Measurements from ENCODE around the gene NOS3.

Gene NOS3

DNA sequence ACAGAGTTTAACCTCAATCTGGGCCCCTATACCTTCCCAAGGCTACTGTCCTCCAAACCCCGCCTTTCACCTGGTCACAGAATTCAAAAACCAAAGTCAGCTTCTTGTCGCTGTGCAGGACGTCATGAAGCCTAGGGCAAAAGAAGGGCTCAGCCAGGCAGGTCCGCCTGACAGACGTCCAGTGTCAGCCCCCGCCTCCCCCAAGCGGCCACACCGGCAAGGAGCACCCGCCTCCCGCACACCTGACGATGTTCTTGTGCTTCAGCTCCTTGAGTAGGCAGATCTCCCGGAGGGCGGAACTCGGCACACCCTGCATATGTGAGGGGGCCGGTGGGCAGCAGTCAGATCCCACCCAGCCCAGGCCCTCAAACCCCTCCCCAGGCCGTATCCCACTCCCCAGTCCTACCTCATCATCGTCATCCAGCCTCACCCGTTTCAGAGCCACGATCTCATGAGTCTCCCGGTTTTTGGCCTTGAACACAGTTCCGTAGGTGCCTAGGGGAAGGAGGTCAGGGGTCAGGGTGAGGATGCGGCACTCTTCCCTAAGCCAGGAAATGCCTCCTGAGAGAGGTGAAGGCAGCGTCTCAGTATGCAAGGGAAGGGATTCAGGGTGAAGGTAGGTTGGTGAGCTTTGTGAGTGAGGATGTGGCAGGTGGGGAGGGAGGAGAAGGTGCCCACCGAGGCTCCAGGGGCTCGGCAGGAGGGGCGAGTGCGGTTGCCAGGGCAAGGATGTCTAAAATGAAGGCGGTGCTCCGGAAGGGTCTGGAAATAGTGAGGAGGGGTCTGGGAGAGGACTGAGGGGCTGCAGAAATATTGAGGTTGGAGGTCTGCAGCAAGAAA, 66.1 kb downstream of the NOS3 start:
- DNase-seq (ENCODE audit: low spot score), result no peak
- TF ChIP-seq, protein P1, sequence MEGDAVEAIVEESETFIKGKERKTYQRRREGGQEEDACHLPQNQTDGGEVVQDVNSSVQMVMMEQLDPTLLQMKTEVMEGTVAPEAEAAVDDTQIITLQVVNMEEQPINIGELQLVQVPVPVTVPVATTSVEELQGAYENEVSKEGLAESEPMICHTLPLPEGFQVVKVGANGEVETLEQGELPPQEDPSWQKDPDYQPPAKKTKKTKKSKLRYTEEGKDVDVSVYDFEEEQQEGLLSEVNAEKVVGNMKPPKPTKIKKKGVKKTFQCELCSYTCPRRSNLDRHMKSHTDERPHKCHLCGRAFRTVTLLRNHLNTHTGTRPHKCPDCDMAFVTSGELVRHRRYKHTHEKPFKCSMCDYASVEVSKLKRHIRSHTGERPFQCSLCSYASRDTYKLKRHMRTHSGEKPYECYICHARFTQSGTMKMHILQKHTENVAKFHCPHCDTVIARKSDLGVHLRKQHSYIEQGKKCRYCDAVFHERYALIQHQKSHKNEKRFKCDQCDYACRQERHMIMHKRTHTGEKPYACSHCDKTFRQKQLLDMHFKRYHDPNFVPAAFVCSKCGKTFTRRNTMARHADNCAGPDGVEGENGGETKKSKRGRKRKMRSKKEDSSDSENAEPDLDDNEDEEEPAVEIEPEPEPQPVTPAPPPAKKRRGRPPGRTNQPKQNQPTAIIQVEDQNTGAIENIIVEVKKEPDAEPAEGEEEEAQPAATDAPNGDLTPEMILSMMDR (IDR thresholded peaks at IDR 0.05; ENCODE audit: extremely low read depth, missing control alignments), result no peak

DNA sequence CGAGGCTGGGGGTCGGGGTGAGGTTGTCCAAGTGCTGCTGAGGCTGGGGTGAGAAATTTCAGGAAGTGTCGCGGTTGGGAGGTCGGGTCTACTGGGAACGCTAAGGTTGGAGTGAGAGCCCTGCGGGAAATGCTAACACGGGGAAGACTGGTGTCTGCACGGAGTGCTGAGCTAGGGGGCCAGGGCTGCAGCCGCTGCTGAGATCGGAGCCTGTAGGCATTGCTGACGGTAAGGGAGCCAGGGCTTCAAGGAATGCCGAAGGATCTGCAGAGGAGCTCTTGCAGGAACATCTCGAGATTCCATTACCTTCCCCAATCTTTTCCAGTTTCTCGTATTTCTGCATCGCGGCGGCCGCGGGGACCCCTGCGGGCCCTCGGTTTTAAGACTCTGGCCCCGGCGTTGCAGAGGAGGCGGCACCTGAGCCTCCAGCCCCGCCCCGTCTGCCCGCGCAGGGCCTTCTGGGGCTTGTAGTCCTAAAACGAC, 66.7 kb downstream of the NOS3 start, which contains the start of gene CDK5:
CDK5 (minus strand) TSS at position 392 of the 483 bp plus-strand sequence; CDS start at position 343, 49 bp downstream.
- TF ChIP-seq, protein P1 (IDR thresholded peaks at IDR 0.05; ENCODE audit: extremely low read depth, missing control alignments), result no peak
- no peak for DNase-seq (ENCODE audit: low spot score)

DNA sequence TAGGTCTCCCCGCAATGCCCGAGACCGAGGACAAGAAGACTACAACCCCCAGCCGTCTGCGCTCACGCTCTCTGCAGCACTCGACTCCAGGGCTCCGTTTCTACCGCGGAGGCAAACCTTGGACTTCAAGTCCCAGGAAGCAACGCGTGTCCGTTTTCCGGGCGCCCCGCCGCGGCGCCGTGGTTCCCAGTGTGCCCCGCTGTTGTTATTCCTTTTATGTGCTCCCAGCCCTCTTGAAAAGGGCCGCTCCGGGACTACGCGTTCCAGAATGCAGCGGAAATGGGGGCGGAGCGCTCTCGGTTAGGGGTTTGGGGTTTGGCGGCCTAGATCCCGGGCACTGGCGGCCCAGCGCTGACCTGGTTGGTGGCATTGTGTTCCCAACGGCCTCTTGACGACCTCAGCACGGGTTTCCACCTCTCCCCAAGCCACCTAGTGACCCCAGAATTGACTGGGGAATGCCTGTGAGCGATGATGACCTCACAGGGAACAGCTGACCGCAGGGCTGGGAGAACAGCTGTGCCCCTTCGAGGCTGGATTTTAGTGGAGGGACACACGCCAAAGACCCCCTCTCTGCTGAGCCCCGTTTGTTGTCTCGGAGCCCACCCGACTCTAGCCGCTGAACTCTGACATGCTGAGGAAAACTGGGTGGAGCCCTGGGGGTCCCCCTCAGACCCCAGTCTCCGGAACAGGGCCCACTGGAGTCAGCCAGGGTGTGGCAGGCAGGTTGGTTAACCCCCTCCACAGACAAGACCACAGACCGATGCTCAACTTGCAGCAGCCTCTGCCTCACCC, 67.4 kb downstream of the NOS3 start:
- peak; percentile 99 for DNase-seq (ENCODE audit: low spot score)
- TF ChIP-seq, protein P1 (IDR thresholded peaks at IDR 0.05; ENCODE audit: extremely low read depth, missing control alignments), result no peak

DNA sequence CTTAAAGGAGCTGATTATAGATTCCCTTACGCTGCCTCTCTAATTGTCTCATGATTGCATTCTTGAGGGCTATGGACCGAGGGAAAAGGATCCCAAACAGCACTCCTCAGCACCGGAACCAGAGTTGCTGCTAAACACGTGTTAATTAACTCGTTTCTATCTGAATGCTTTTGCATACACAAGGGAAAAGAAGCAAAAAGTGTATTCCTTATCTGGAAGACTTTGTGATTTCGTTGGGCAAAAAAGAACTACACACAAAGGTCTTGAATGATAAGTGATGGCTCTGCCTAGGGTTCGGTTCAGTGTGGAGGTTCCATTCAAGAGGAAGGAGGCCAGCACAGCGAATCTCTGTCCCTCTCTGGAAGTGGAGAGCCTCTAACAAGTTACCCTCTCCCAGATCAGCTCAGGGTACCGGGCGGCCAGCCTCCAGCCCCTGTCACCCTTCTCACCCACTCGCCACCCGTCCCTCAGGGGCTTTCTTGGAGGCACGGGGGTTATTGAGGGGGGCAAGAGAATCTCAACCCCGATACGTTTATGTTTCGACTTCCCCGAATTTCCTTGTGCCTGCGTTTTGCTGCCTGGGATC, 68.1 kb downstream of the NOS3 start:
- DNase-seq (ENCODE audit: low spot score), result peak; percentile 60
- TF ChIP-seq, protein P1 (IDR thresholded peaks at IDR 0.05; ENCODE audit: extremely low read depth, missing control alignments), result no peak

DNA sequence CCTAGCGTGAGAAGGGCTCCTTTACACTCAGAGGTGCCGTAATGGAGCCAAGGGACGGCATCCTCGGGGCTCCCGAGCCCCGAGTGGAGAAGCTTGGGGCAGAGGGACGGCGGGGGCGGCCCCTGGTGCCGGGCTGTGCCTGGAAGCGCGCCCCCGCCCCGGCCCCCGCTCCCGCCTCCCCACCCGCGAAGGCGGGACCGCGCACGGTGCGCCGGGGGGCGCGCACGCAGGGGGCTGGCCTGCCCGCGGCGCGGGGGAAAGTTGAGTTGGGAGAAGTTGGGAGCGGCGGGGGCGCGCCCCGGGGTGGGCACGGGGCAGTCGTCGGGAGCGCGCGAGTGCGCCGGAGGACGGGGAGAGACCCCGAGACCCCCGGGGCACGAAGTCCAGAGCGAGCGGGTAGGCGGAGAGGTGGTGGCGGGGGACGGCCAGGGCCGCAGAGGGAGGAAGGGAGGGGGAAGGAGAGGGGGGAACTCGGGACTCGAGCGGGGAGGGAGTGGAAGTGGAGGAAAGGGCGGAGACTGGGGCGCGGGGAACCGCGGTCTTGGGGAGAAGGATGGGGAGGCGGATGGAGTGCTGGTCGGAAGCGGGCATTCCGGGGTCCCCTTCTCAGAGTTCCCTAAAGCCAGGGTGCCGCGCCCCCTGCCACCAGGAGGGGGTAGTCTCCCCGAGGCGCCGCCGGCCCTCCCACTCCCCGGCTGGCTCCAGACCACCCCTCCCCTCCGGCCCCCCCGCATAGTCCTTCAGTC, 68.7 kb downstream of the NOS3 start, which contains the start of gene SLC4A2:
SLC4A2 (plus strand) TSS at position 223 of the 746 bp plus-strand sequence. CDS start 2,399 bp downstream, outside the sequence.
- peak; percentile 96 for DNase-seq (ENCODE audit: low spot score)
- TF ChIP-seq, protein P1 (IDR thresholded peaks at IDR 0.05; ENCODE audit: extremely low read depth, missing control alignments), result peak; percentile 17

DNA sequence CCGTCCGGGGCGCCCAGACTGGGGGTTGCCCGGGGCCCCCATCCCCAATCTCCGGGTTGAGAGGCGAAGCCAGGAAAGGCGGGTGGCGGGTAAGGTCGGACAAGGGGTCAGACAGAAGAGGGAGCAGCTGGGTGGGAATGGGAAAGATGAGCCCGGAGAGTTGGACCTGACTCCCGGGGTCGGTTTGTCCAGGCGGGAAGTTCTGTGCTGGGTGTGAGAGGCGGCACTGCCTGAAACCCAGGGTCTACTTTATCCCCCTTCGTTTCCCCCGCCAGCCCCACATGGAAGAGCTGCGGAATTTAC, 69.2 kb downstream of the NOS3 start:
- no peak for DNase-seq (ENCODE audit: low spot score)
- TF ChIP-seq, protein P1 (IDR thresholded peaks at IDR 0.05; ENCODE audit: extremely low read depth, missing control alignments), result no peak

Measured in GM20000 (cell line).